ENCODE measurements around the gene PNMA8A. TPM values are rescaled to one million over a fixed set of nuclear protein-coding genes. Genes with fewer than 3 reads are reported as not detected.

PNMA8A gene
- total and polyA plus RNA-seq, 2 donors (not counting 1 experiment from before 2014, with no cell fraction given): not detected

DNA sequence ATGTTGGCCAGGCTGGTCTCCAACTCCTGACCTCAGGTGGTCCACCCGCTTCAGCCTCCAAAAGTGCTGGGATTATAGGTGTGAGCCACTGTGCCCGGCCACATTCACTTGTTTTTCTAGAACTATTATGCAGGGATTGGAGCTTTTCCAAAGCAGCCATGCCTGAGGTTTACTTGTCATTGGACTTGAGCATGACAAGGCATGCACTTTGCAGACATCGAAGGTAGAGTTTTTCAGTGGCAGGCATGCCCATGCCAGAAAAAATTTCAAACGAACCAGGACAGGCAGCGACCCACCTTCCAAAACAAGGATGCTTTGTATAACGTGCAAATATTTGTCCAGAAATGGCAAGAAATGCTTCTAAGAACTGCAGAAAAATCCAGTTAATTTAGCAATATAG, 17.7 kb downstream of the PNMA8A start:
- Histone ChIP-seq H3K36me3 (replicated peaks in 1 of 2; ENCODE audit: control extremely low read depth in 1 of 2, control insufficient read depth in 1 of 2, extremely low read depth in 1 of 2, insufficient read depth in 2 of 2, low read length in 1 of 2) (no peaks in the 10 kb centered on the region), H3K27ac (ENCODE audit: low read length in 2 of 2) (no peak overlapping the region), H4K20me1 (ENCODE audit: control insufficient read depth, insufficient read depth, low read length, poor library complexity, severe bottlenecking) (no peaks in the 10 kb centered on the region), H3K4me2 (replicated peaks; ENCODE audit: low read depth, low read length, poor library complexity, severe bottlenecking) (no peak overlapping the region), H3K79me2 (ENCODE audit: control insufficient read depth, insufficient read depth, low read length) (no peaks in the 10 kb centered on the region), H3K9ac (ENCODE audit: low read length) (no peak overlapping the region), H3K27me3 (replicated peaks in 1 of 4; ENCODE audit: control extremely low read depth in 1 of 4, control insufficient read depth in 3 of 4, insufficient read depth in 4 of 4, low read length in 3 of 4) (peaks cover 0 to 4% (median 0%) of the 10 kb centered on the region in 4 experiments), H3K4me1 (ENCODE audit: control insufficient read depth in 2 of 2, insufficient read depth in 2 of 2, low read length in 2 of 2) (no peaks in the 10 kb centered on the region), H2AFZ (ENCODE audit: insufficient read depth, low read depth, low read length, poor library complexity, severe bottlenecking) (no peak overlapping the region), H3K9me3 (ENCODE audit: control extremely low read depth in 1 of 3, control insufficient read depth in 2 of 3, insufficient read depth in 1 of 3, low read length in 2 of 3) (peaks cover 0 to 10% (median 4%) of the 10 kb centered on the region in 3 donors), H3K4me3 (ENCODE audit: control extremely low read depth in 1 of 5, extremely low read depth in 1 of 5, insufficient read depth in 1 of 5, low read depth in 2 of 5, low read length in 4 of 5) (no peak overlapping the region)
- POLR2A ChIA-PET: no interaction called here
- H3K27me3 Mint-ChIP-seq: peaks cover 27% of the 10 kb centered on the region
- intact Hi-C loops (cut with micrococcal nuclease): no loop called here
- no peak for ATAC-seq (ENCODE audit: low read depth)
- H3K9me3 Mint-ChIP-seq (ENCODE audit: insufficient read depth): peaks cover 7% of the 10 kb centered on the region
- TF ChIP-seq, protein P1, sequence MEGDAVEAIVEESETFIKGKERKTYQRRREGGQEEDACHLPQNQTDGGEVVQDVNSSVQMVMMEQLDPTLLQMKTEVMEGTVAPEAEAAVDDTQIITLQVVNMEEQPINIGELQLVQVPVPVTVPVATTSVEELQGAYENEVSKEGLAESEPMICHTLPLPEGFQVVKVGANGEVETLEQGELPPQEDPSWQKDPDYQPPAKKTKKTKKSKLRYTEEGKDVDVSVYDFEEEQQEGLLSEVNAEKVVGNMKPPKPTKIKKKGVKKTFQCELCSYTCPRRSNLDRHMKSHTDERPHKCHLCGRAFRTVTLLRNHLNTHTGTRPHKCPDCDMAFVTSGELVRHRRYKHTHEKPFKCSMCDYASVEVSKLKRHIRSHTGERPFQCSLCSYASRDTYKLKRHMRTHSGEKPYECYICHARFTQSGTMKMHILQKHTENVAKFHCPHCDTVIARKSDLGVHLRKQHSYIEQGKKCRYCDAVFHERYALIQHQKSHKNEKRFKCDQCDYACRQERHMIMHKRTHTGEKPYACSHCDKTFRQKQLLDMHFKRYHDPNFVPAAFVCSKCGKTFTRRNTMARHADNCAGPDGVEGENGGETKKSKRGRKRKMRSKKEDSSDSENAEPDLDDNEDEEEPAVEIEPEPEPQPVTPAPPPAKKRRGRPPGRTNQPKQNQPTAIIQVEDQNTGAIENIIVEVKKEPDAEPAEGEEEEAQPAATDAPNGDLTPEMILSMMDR (IDR thresholded peaks at IDR 0.05): no peak
- TF ChIP-seq EZH2 (IDR thresholded peaks at IDR 0.05; ENCODE audit: borderline replicate concordance, insufficient read depth, low read depth, low read length, poor library complexity, severe bottlenecking): no peak
- CTCF ChIA-PET: interaction anchor here (1.0 kb wide), 1 partner anchor 50 kb away, joined by 3 read pairs; no protein-coding TSS in a partner anchor
- H3K4me3 Mint-ChIP-seq: no peak overlapping the region
- no peaks in the 10 kb centered on the region for H3K4me1 Mint-ChIP-seq
- no peak overlapping the region for H3K27ac Mint-ChIP-seq
- 84% methylated on average over 6 of the region's 6 CpGs for WGBS (ENCODE audit: insufficient coverage)
- DNase-seq: no peak

DNA sequence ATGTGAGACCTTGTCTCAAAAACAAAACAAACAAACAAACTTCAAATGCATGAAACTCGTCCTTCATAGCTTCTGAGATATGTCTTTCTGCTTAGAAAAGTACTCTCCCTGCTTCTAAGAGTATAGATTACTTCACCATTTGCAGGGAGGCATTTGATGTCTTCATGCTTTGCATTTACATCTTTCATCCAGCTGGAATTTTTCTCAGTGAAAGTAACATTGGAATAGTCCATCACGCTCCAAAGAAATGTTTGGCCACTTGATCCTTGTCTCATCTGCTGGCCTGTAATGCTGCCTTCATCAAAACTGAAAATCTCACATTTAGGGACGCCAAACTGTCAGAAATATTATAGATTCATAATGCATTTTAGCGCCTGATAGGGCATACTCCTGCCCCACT, 19.2 kb downstream of the PNMA8A start:
- CTCF ChIA-PET: no interaction called here
- intact Hi-C loops (cut with micrococcal nuclease): no loop called here

More for the DNA sequence above, 19.2 kb downstream of the PNMA8A start:
- Histone ChIP-seq H3K4me2 (replicated peaks; ENCODE audit: low read depth, low read length, poor library complexity, severe bottlenecking) (no peak overlapping the region), H3K9me3 (ENCODE audit: control extremely low read depth in 1 of 3, control insufficient read depth in 2 of 3, insufficient read depth in 1 of 3, low read length in 2 of 3) (peaks cover 0 to 10% (median 4%) of the 10 kb centered on the region in 3 donors), H3K4me1 (ENCODE audit: control insufficient read depth in 2 of 2, insufficient read depth in 2 of 2, low read length in 2 of 2) (no peaks in the 10 kb centered on the region), H3K4me3 (ENCODE audit: control extremely low read depth in 1 of 5, extremely low read depth in 1 of 5, insufficient read depth in 1 of 5, low read depth in 2 of 5, low read length in 4 of 5) (no peak overlapping the region), H3K27me3 (replicated peaks in 1 of 4; ENCODE audit: control extremely low read depth in 1 of 4, control insufficient read depth in 3 of 4, insufficient read depth in 4 of 4, low read length in 3 of 4) (peaks cover 0 to 11% (median 0%) of the 10 kb centered on the region in 4 experiments), H3K9ac (ENCODE audit: low read length) (no peak overlapping the region), H3K27ac (ENCODE audit: low read length in 2 of 2) (no peak overlapping the region), H3K79me2 (ENCODE audit: control insufficient read depth, insufficient read depth, low read length) (no peaks in the 10 kb centered on the region), H2AFZ (ENCODE audit: insufficient read depth, low read depth, low read length, poor library complexity, severe bottlenecking) (no peak overlapping the region), H4K20me1 (ENCODE audit: control insufficient read depth, insufficient read depth, low read length, poor library complexity, severe bottlenecking) (no peaks in the 10 kb centered on the region), H3K36me3 (replicated peaks in 1 of 2; ENCODE audit: control extremely low read depth in 1 of 2, control insufficient read depth in 1 of 2, extremely low read depth in 1 of 2, insufficient read depth in 2 of 2, low read length in 1 of 2) (no peaks in the 10 kb centered on the region)
- Mint-ChIP-seq H3K27me3 (peaks cover 24% of the 10 kb centered on the region), H3K4me1 (no peaks in the 10 kb centered on the region), H3K27ac (no peak overlapping the region), H3K9me3 (ENCODE audit: insufficient read depth) (peaks cover 7% of the 10 kb centered on the region), H3K4me3 (no peak overlapping the region)
- POLR2A ChIA-PET: no interaction called here
- no peak for DNase-seq
- ATAC-seq (ENCODE audit: low read depth): no peak
- WGBS (ENCODE audit: insufficient coverage): 61% methylated on average over 3 of the region's 4 CpGs
- no peak for TF ChIP-seq EZH2 (IDR thresholded peaks at IDR 0.05; ENCODE audit: borderline replicate concordance, insufficient read depth, low read depth, low read length, poor library complexity, severe bottlenecking)
- TF ChIP-seq, protein P1 (IDR thresholded peaks at IDR 0.05): no peak

Data from B cell (primary cell).